Heart right ventricle (tissue), 16 donors: ENCODE results near the gene SFTPA2. TPM values are rescaled to one million over a fixed set of nuclear protein-coding genes. Genes with fewer than 3 reads are reported as not detected.
A peak's percentile ranks its signal among the peaks of the same experiment; 100 is the strongest.
"Not testable (repeated sequence)": the region's sequence is repeated elsewhere in the genome, so short reads cannot be mapped to it uniquely, and the experiment has no call there.

ENCODE experiments used
- ATAC-seq, 8 donors: fragments of 200-7000 bp; cut with Tn5 transposase; one replicate each; pipeline ENCODE4 v1.9.1; 2020; ENCODE audit warnings: mild to moderate bottlenecking in 8 of 8, moderate library complexity in 8 of 8, moderate number of reproducible peaks in 1 of 8
- DNase-seq, 2 donors: peaks; one replicate each; pipeline ENCODE4 v3.0.0-alpha.2; 2020
- H3K27ac ChIP-seq, 10 donors: fragments of 200-600 bp; sonication (generic) in 2 of 10; one replicate each; pipeline versions ENCODE4 v1.5.0 to v1.8.0; 2020 to 2022; ENCODE audit warnings: mild to moderate bottlenecking in 3 of 10
- H3K27me3 ChIP-seq, 7 donors: fragments of 200-600 bp; one replicate each; pipeline ENCODE4 v1.8.0; 2021 to 2022; ENCODE audit warnings: mild to moderate bottlenecking in 2 of 7
- H3K36me3 ChIP-seq, 9 donors: fragments of 200-600 bp; sonication (generic) in 1 of 9; one replicate each; pipeline versions ENCODE4 v1.5.0 to v1.8.0; 2020 to 2022; ENCODE audit warnings: mild to moderate bottlenecking in 2 of 9
- H3K4me1 ChIP-seq, 9 donors: fragments of 200-600 bp; sonication (generic) in 1 of 9; one replicate each; pipeline versions ENCODE4 v1.5.0 to v1.8.0; 2020 to 2022; ENCODE audit warnings: mild to moderate bottlenecking in 4 of 9
- H3K4me3 ChIP-seq, 10 donors: fragments of 200-600 bp; sonication (generic) in 2 of 10; one replicate each; pipeline versions ENCODE4 v1.5.0 to v1.8.0; 2020 to 2022; ENCODE audit warnings: mild to moderate bottlenecking in 7 of 10, moderate library complexity in 2 of 10
- H3K9me3 ChIP-seq, 11 donors: fragments of 200-600 bp in 10 of 11; sonication (generic) in 2 of 11; one replicate each; pipeline versions ENCODE4 v1.5.0 to v1.8.0; 2013 to 2022; ENCODE audit warnings: mild to moderate bottlenecking in 2 of 11, control low read depth in 1 of 11, moderate library complexity in 1 of 11
- CTCF ChIP-seq, 9 donors: fragments of 200-600 bp; sonication (generic) in 2 of 9; IDR thresholded peaks; one replicate each; pipeline versions ENCODE4 v1.5.0 to v1.8.0; 2021 to 2022; ENCODE audit warnings: antibody characterized with exemption in 9 of 9, mild to moderate bottlenecking in 5 of 9, moderate library complexity in 1 of 9
- WGBS, 2 donors: extraction: QIAGEN DNeasy Blood & Tissue Kit; methylation state at CpG; one replicate each; pipeline ENCODE4 v1.1.7; 2013; ENCODE audit warnings: inconsistent platforms in 1 of 2; 5-methylcytosine and 5-hydroxymethylcytosine counted together
- intact Hi-C, 10 donors: fragments of 100-400 bp; cut with DNase I; formaldehyde crosslinking; loops; one replicate each; pipeline versions ENCODE4 v1.11.1 to v1.14.2; 2022
- polyA plus RNA-seq, 2 donors: library from polyadenylated mRNA; stranded (reverse); fragments of 200-250 nt; gene quantifications; one replicate each; pipeline ENCODE4 v1.2.3, GENCODE V29; 2013
- total RNA-seq, 10 donors: library from RNA; stranded (reverse); fragmentation: NEBNext Ultra II Directional in 3 of 10; extraction: Animal tissue kit (Norgen Biotek cat#: 25700) in 3 of 10; gene quantifications; one replicate each; pipeline versions ENCODE4 v1.2.1 to v1.2.4, GENCODE V29; 2021 to 2023
- donor health status: Arrhythmogenic right ventricular cardiomyopathy.
- donor health status: ischemic (EF 13 %, LVEDD 7.1; RV severe dilation, severe dysfunction).
- donor health status: healthy with polysubstance abuse.
- donor health status: DM: no; HTN: yes; CAD: no.
- donor health status: DM: no; HTN: no; CAD: no.
- donor health status: ischemic (EF 25% LVEDD 6.9; RV normal size, moderate dysfunction).
- donor health status: ischemic (EF 25% LVEDD 5.7; RV mildly dilated, moderate dysfunction).
- donor health status: healthy.
- donor health status: DM: yes; HTN: yes; CAD: no.
- donor health status: Ischemic cardiomyopathy.
- donor health status: ischemic (EF 35%, LVEDD 5.7; RV mildly dilated, moderate dysfunction).
- donor health status: nonischemic (EF 11% LVEDD 7.7; RV severe dilation, severe dysfunction).
- donor health status: DM: yes; HTN: yes; CAD: no.
- donor health status: PGD.
- donor health status: ischemic (EF 29% LVEDD 5.4; RV normal size, mild dysfunction).
- donor health status: nonischemic (EF 23%, LVEDD 6.1; RV moderate dilation, normal function).

Gene SFTPA2
- total and polyA plus RNA-seq, 12 donors: 0.38 to 0.85 TPM; not detected in 10

- Histone ChIP-seq H3K36me3 (no peaks in the 10 kb centered on the region), H3K4me1 (peaks cover 0 to 6% (median 0%) of the 10 kb centered on the region in 9 donors), H3K9me3 (no peaks in the 10 kb centered on the region), H3K27me3 (peaks cover 0 to 20% (median 0%) of the 10 kb centered on the region in 7 donors), H3K4me3 (no peak overlapping the region), H3K27ac (no peak overlapping the region)
- 71 to 81% methylated on average over 4 of the region's 4 CpGs for WGBS, 2 donors
- no peak for TF ChIP-seq CTCF (IDR thresholded peaks at IDR 0.05)
- no peak for DNase-seq
- ATAC-seq: no peak
- intact Hi-C loops: loop anchor here in 7 of 10 donors (5.0 to 10.0 kb wide), 3 partner anchors 361 to 371 kb away; no protein-coding TSS in a partner anchor
These were observed 3.2 kb upstream of the SFTPA2 start for GRCh38 chr10:79563426-79563825.

GRCh38 chr10:79562135-79562756 lies 2.0 kb upstream of the SFTPA2 start:
- intact Hi-C loops: loop anchor here in 8 of 10 donors (1.0 to 10.0 kb wide), 4 partner anchors 363 to 373 kb away; no protein-coding TSS in a partner anchor
- WGBS, 2 donors: 9% methylated on average over 17 of the region's 17 CpGs
- DNase-seq: peak; percentile 65 to 66
- Histone ChIP-seq H3K9me3 (no peaks in the 10 kb centered on the region), H3K4me1 (peaks cover 0 to 6% (median 0%) of the 10 kb centered on the region in 9 donors), H3K27ac (no peak overlapping the region), H3K36me3 (no peaks in the 10 kb centered on the region), H3K4me3 (peak overlapping the region in 4 of 10 donors; percentile 2 to 26 (median 13)), H3K27me3 (peaks cover 0 to 16% (median 0%) of the 10 kb centered on the region in 7 donors)
- peak; percentile 58 to 89 (median 74) for ATAC-seq
- TF ChIP-seq CTCF (IDR thresholded peaks at IDR 0.05): peak; percentile 50 to 87 (median 81)

- ATAC-seq (no peak), DNase-seq (no peak)
- Histone ChIP-seq H3K4me3 (no peak overlapping the region), H3K4me1 (peaks cover 0 to 6% (median 0%) of the 10 kb centered on the region in 9 donors), H3K27me3 (peaks cover 0 to 11% (median 0%) of the 10 kb centered on the region in 7 donors), H3K36me3 (no peaks in the 10 kb centered on the region), H3K27ac (no peak overlapping the region), H3K9me3 (no peaks in the 10 kb centered on the region)
- WGBS, 2 donors: 81 to 87% methylated on average over 3 of the region's 3 CpGs
- TF ChIP-seq CTCF (IDR thresholded peaks at IDR 0.05): no peak
- intact Hi-C loops: loop anchor here in 7 of 10 donors (5.0 to 10.0 kb wide), 3 partner anchors 364 to 374 kb away; no protein-coding TSS in a partner anchor
These were observed 1.1 kb upstream of the SFTPA2 start for GRCh38 chr10:79561257-79561656.

- WGBS, 2 donors: 68 to 85% methylated on average over 2 of the region's 2 CpGs
- Histone ChIP-seq H3K36me3 (no peaks in the 10 kb centered on the region), H3K4me1 (peaks cover 0 to 6% (median 0%) of the 10 kb centered on the region in 9 donors), H3K27ac (no peak overlapping the region), H3K9me3 (no peaks in the 10 kb centered on the region), H3K4me3 (no peak overlapping the region), H3K27me3 (peaks cover 0 to 11% (median 0%) of the 10 kb centered on the region in 7 donors)
- DNase-seq (no peak), ATAC-seq (no peak)
- intact Hi-C loops: loop anchor here in 7 of 10 donors (5.0 to 10.0 kb wide), 4 partner anchors 48 to 375 kb away; no protein-coding TSS in a partner anchor
- no peak for TF ChIP-seq CTCF (IDR thresholded peaks at IDR 0.05)
These were observed 481 bp downstream of the SFTPA2 start for GRCh38 chr10:79559726-79560125.

GRCh38 chr10:79556961-79557360 lies 3.2 kb downstream of the SFTPA2 start:
- intact Hi-C loops: loop anchor here in 1 of 10 donors (5.0 kb wide), 1 partner anchor 50 kb away; no protein-coding TSS in a partner anchor
- peaks cover 0 to 13% (median 0%) of the 10 kb centered on the region in 7 donors for H3K27me3 ChIP-seq
- not testable (repeated sequence) for H3K27ac ChIP-seq, H3K4me1 ChIP-seq, DNase-seq, H3K4me3 ChIP-seq, H3K9me3 ChIP-seq, ATAC-seq, H3K36me3 ChIP-seq
- WGBS, 2 donors: 91 to 93% methylated on average over 3 of the region's 3 CpGs
